Activated naive CD8-positive, alpha-beta T cell treated with anti-CD3 and anti-CD28 coated beads, Interleukin-2, amount 50 U/mL, for 24 hours (primary cell): ENCODE results near the gene DENND5A.
"Not testable (repeated sequence)": the region's sequence is repeated elsewhere in the genome, so short reads cannot be mapped to it uniquely, and the experiment has no call there.

Source experiments
- ATAC-seq: fragments of 150-1000 bp; cut with Tn5 transposase; one replicate; pipeline ENCODE4 v1.10.0; 2021
- DNase-seq: peaks from one replicate; pipeline ENCODE4 v3.0.0; 2021
- H3K27ac Mint-ChIP-seq: one replicate; pipeline ENCODE4 v1.8.0; 2021; ENCODE audit warnings: mild to moderate bottlenecking, mixed read lengths
- H3K27me3 Mint-ChIP-seq: one replicate; pipeline ENCODE4 v1.8.0; 2021; ENCODE audit warnings: mixed read lengths
- H3K36me3 Mint-ChIP-seq: one replicate; pipeline ENCODE4 v1.8.0; 2021; ENCODE audit warnings: low read depth, mixed read lengths
- H3K4me1 Mint-ChIP-seq: one replicate; pipeline ENCODE4 v1.8.0; 2021; ENCODE audit warnings: mixed read lengths
- H3K4me3 Mint-ChIP-seq: one replicate; pipeline ENCODE4 v1.8.0; 2021; ENCODE audit warnings: mild to moderate bottlenecking, moderate library complexity, mixed read lengths
- H3K9me3 Mint-ChIP-seq: one replicate; pipeline ENCODE4 v1.8.0; 2021; ENCODE audit warnings: mixed read lengths

Gene DENND5A

GRCh38 chr11:9274499-9275258 lies 9.5 kb upstream of the DENND5A start:
- H3K27ac Mint-ChIP-seq, result no peak overlapping the region

DNA sequence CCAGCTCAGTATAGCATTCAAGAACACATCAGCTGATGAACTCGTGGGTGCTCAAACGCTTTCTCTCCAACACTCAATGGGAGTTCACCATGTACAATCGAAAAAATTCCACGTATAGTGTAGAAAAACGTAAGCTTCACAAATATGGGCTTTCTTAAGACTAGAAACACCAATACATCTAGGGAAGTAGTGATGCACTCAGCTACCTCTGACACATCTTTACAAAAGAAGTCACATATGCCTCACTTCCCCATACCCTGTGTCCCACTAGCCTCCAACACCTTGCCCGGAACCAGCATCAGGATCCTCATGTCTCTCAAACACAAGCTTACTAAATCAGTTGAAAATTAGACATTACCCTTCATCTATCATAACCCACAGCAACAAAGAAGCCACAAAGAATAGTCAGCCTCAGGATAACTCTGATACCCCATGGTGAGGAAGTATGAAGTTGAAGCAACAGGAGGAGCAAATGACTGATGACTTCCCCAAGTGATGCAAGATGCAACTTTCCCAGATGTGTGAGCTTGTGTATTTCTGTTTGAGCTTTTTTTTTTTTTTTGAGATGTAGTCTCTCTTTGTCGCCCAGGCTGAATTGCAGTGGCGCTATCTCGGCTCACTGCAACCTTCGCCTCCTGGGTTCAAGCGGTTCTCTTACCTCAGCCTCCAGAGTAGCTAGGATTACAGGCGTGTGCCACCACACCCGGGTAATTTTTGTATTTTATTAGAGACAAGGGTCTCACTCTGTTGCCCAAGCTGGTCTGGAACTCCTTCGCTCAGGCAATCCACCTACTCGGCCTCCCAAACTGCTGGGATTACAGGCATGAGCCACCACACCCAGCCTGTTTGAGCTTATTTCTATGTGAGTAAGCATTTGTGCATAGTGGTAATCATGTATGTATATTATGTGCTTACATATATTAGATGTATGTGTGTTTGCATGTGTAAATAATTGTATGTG lies 8.5 kb upstream of the DENND5A start:
- Mint-ChIP-seq H3K27ac (peak overlapping the region; percentile 2), H3K9me3 (no peaks in the 10 kb centered on the region), H3K27me3 (peaks cover 2% of the 10 kb centered on the region), H3K4me1 (peaks cover 6% of the 10 kb centered on the region), H3K36me3 (no peaks in the 10 kb centered on the region), H3K4me3 (no peak overlapping the region)
- ATAC-seq (no peak), DNase-seq (no peak)

More at GRCh38 chr11:9274499-9275258, 9.5 kb upstream of the DENND5A start:
- ATAC-seq (no peak), DNase-seq (no peak)
- H3K4me3 Mint-ChIP-seq, result no peak overlapping the region
- no peaks in the 10 kb centered on the region for H3K36me3 Mint-ChIP-seq
- H3K4me1 Mint-ChIP-seq, result peaks cover 6% of the 10 kb centered on the region
- no peaks in the 10 kb centered on the region for H3K27me3 Mint-ChIP-seq
- no peaks in the 10 kb centered on the region for H3K9me3 Mint-ChIP-seq

- Mint-ChIP-seq H3K36me3 (no peaks in the 10 kb centered on the region), H3K4me3 (no peak overlapping the region), H3K9me3 (no peaks in the 10 kb centered on the region), H3K27ac (no peak overlapping the region), H3K27me3 (peaks cover 6% of the 10 kb centered on the region), H3K4me1 (peaks cover 10% of the 10 kb centered on the region)
- ATAC-seq (no peak), DNase-seq (no peak)
Measured at GRCh38 chr11:9269492-9270013, 4.4 kb upstream of the DENND5A start.

DNA sequence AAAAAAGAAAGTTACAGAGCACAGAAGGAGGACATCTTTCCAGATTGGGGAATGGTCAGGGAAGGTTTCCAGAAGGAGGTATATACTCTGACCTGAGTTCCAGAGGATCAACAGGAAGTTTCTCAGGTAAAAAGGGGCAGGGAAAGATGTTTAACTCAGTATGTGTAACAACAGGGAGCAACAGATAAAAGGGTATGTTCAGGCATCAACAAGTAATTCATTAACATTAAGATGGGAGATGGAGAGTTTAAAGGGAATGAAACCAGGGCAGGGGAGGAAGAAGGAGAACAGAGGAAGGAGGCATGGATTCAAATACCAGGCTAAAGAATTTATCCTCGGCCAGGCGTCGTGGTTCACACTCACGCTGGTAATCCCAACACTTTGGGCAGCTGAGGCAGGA lies 2.5 kb upstream of the DENND5A start:
- H3K4me3 Mint-ChIP-seq, result no peak overlapping the region
- ATAC-seq (no peak), DNase-seq (no peak)
- H3K36me3 Mint-ChIP-seq, result peaks cover 5% of the 10 kb centered on the region
- peaks cover 17% of the 10 kb centered on the region for H3K4me1 Mint-ChIP-seq
- no peak overlapping the region for H3K27ac Mint-ChIP-seq
- H3K27me3 Mint-ChIP-seq, result peaks cover 8% of the 10 kb centered on the region
- no peaks in the 10 kb centered on the region for H3K9me3 Mint-ChIP-seq

DNA sequence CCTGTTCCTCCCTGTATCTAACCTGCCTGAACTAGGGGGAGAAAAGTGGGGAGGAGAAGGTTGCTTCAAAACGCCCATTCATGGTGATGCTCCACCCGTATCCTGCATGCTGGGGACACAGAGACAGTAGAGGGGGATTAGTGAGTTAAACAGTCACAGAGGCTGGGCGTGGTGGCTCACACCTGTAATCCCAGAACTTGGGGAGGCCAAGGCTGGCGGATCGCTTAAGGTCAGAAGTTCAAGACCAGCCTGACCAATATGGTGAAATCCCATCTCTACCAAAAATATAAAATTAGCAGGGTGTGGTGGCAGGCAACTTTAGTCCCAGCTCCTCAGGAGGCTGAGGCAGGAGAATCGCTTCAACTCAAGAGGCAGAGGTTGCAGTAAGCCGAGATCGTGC lies 1.8 kb upstream of the DENND5A start:
- Mint-ChIP-seq H3K27ac (peak overlapping the region; percentile 31), H3K4me3 (no peak overlapping the region), H3K9me3 (no peaks in the 10 kb centered on the region), H3K27me3 (peaks cover 8% of the 10 kb centered on the region), H3K36me3 (peaks cover 5% of the 10 kb centered on the region), H3K4me1 (peaks cover 24% of the 10 kb centered on the region)
- DNase-seq (no peak), ATAC-seq (no peak)

- H3K27ac Mint-ChIP-seq, result peak overlapping the region; percentile 83
- no peaks in the 10 kb centered on the region for H3K9me3 Mint-ChIP-seq
- ATAC-seq, result no peak
- H3K27me3 Mint-ChIP-seq, result peaks cover 8% of the 10 kb centered on the region
- peaks cover 5% of the 10 kb centered on the region for H3K36me3 Mint-ChIP-seq
- peak overlapping the region; percentile 91 for H3K4me3 Mint-ChIP-seq
- no peak for DNase-seq
- peaks cover 31% of the 10 kb centered on the region for H3K4me1 Mint-ChIP-seq
Measured at GRCh38 chr11:9266132-9266736, 1.1 kb upstream of the DENND5A start.

DNA sequence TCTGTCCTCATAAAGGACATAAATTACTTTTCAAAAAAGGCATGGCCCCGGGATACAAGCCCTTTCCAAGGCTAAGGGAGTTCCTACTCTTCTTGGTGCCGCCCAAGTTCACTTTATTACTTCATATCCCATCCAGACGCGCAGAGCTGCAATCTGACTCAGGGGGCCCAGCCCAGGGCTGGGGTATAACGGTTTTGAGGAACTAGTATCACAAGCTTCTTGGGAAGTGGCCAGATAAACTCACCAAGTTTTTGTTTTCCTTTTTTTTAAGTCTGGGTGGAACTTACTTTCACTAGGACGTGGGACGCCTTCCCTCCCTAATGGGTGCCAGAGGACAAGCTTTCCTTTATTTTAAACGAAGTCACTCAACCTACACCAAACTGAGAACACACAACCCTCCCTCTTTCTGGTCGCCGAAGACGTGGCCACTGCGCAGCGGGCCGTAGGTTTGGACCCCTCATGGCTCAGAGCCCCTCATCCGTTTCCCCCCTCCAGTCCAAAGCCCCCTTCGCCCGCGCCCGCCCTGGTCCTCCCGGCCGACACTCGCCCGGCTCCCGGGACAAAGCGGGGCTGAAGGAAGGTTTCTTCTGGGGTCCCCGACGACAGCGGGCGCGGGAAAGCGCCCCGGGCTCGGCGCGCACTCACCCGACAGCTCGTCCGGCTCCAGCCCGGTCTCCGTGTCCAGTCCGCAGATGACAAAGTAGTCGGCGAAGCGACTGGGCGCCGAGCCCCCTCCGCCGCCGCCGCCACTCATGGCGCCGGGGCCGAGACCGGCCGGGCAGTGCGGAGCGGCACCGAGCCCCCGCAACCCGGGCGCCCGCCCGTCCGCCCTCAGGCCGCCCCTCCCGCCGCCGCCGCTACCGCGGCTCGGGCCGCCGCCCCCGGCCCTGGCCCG lies 587 bp downstream of the DENND5A start:
- peaks cover 5% of the 10 kb centered on the region for H3K36me3 Mint-ChIP-seq
- H3K4me1 Mint-ChIP-seq, result peaks cover 44% of the 10 kb centered on the region
- ATAC-seq (peak; percentile 58), DNase-seq (peak; percentile 57)
- no peaks in the 10 kb centered on the region for H3K9me3 Mint-ChIP-seq
- peak overlapping the region; percentile 95 for H3K27ac Mint-ChIP-seq
- peak overlapping the region; percentile 91 for H3K4me3 Mint-ChIP-seq
- H3K27me3 Mint-ChIP-seq, result peaks cover 8% of the 10 kb centered on the region

DNA sequence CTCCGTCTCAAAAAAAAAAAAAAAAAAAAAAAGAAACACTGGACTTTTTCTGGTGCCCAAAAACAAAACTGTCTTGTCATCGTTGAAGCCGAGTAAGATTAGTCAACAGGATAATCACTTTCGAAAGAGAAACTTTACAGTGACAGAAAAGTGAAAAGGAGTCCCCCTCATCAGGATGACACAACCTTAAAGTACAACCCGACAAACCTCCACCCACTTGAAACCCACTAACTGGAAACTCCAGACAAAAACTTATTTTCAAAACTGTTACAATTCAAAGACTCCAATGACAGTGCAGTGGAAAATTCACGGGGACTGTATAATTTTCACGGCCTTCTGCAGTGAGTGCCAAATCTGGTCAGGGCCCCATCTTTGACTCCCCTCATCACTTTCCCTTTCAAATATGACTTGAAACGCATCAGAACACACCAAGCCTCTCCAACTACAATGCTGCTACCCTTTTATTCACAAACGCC lies 1.3 kb downstream of the DENND5A start:
- Mint-ChIP-seq H3K27ac (peak overlapping the region; percentile 95), H3K27me3 (peaks cover 6% of the 10 kb centered on the region), H3K4me3 (peak overlapping the region; percentile 91), H3K9me3 (no peaks in the 10 kb centered on the region), H3K36me3 (peaks cover 5% of the 10 kb centered on the region), H3K4me1 (peaks cover 44% of the 10 kb centered on the region)
- ATAC-seq (peak; percentile 86), DNase-seq (peak; percentile 59)

DNA sequence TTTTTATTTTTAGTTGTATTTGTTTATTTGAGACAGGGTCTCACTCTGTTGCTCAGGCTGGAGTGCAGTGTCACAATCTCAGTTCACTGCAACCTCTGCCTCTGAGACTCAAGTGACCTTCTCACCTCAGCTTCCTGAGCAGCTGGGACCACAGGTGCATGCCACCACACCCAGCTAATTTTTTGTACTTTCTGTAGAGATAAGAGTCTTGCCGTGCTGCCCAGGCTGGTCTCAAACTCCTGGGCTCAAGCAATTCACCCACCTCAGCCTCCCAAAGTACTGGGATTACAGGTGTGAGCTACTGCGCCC lies 4.4 kb downstream of the DENND5A start:
- H3K27ac Mint-ChIP-seq, ATAC-seq, H3K4me3 Mint-ChIP-seq, H3K9me3 Mint-ChIP-seq, DNase-seq, H3K27me3 Mint-ChIP-seq: not testable (repeated sequence)
- H3K36me3 Mint-ChIP-seq, result peaks cover 11% of the 10 kb centered on the region
- H3K4me1 Mint-ChIP-seq, result peaks cover 54% of the 10 kb centered on the region

DNA sequence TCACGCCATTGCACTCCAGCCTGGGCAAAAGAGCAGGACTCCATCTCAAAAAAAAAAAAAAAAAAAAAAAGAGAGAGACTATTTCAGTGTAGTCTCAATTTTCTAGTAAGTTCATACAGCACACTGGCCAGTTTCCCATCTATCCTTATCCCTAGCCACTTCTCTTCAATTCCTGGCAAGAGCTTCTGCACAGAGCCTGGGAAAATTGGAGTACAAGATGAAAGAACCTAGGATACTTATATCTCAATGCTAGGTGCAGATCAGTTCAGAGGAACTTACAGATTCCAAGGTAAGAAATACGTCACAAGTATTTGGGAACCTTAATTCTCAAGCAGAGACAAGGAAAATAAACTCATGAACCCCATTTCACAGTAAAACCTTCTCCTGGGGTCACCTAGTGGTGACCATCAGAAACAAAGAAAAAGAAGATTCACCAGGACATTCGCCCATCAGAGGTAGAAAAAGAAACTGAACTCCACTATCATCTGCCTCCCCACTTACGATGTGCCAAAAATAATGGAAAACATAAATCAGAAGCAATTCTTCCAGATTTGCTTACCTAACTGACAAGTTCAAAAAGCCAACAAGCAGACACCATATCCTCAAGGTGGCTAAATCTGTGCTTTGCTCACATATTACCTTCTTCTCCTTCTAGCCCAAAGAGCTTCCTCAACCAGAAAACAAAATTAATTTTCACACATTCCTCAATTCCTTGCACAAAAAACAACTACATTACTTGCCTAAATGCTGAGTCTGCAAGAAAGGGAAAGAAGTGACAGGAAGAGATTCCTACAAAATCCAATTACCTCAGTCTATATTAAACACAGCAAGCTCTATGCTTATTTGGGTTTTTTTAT lies 4.9 kb downstream of the DENND5A start:
- no peak for ATAC-seq
- peaks cover 5% of the 10 kb centered on the region for H3K9me3 Mint-ChIP-seq
- no peak overlapping the region for H3K27ac Mint-ChIP-seq
- H3K4me1 Mint-ChIP-seq, result peaks cover 53% of the 10 kb centered on the region
- no peak for DNase-seq
- H3K27me3 Mint-ChIP-seq, result peaks cover 2% of the 10 kb centered on the region
- H3K4me3 Mint-ChIP-seq, result no peak overlapping the region
- peaks cover 14% of the 10 kb centered on the region for H3K36me3 Mint-ChIP-seq

DNA sequence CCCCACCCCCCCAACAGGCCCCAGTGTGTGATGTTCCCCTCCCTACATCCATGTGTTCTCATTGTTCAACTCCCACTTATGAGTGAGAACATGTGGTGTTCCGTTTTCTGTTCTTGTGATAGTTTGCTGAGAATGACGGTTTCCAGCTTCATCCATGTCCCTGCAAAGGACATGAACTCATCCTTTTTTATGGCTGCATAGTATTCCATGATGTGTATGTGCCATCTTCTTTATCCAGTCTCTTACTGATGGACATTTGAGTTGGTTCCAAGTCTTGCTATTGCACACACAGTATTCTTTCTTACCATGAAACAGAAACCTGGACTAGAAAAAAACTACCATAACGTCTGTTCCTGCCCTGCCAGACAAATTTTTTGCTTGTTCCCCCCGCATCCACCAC lies 6.9 kb downstream of the DENND5A start:
- DNase-seq, H3K9me3 Mint-ChIP-seq, H3K27ac Mint-ChIP-seq, H3K27me3 Mint-ChIP-seq, ATAC-seq, H3K4me3 Mint-ChIP-seq: not testable (repeated sequence)
- peaks cover 44% of the 10 kb centered on the region for H3K4me1 Mint-ChIP-seq
- peaks cover 15% of the 10 kb centered on the region for H3K36me3 Mint-ChIP-seq

DNA sequence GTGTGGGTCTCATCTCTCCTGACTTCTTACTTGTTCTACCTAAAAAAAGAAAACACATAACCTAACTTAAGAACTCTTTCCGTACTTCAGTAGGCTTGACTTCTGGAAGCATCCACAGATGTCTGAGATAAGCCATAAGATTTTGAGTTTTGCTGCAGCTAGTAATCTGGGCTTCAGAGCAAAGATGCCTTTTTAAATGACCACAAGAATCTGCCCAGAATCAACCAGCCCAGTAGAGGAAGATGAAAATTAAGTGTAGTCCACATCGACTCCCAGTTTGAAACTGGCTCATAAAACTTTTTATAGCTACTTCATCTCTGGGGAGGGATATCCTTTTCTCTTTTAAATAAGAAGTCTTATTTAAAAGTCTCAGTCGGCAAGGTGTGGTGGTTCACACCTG lies 10.7 kb downstream of the DENND5A start:
- Mint-ChIP-seq H3K27me3 (no peaks in the 10 kb centered on the region), H3K4me3 (no peak overlapping the region), H3K4me1 (peaks cover 50% of the 10 kb centered on the region), H3K9me3 (peaks cover 5% of the 10 kb centered on the region), H3K36me3 (peaks cover 23% of the 10 kb centered on the region), H3K27ac (no peak overlapping the region)
- no peak for ATAC-seq
- no peak for DNase-seq

- DNase-seq, result no peak
- Mint-ChIP-seq H3K4me3 (no peak overlapping the region), H3K27me3 (no peaks in the 10 kb centered on the region), H3K36me3 (peaks cover 21% of the 10 kb centered on the region), H3K4me1 (peaks cover 57% of the 10 kb centered on the region), H3K9me3 (no peaks in the 10 kb centered on the region), H3K27ac (no peak overlapping the region)
- no peak for ATAC-seq
Measured at GRCh38 chr11:9253086-9253485, 12.1 kb downstream of the DENND5A start.
